Parathyroid adenoma (tissue), 2 donors: Measurements from ENCODE around the gene CEP83.

ENCODE experiments used
- H2AFZ ChIP-seq: fragments of 300-600 bp; sonication (generic); one replicate; pipeline ENCODE4 v1.7.0; 2017; ENCODE audit warnings: antibody characterized with exemption, mild to moderate bottlenecking
- H3K27ac ChIP-seq: fragments of 300-600 bp; sonication (generic); one replicate; pipeline ENCODE4 v1.7.0; 2017
- H3K27me3 ChIP-seq: fragments of 300-600 bp; sonication (generic); one replicate; pipeline ENCODE4 v1.7.0; 2017; ENCODE audit warnings: low read length; ENCODE audit not compliant: control insufficient read depth, insufficient read depth
- H3K36me3 ChIP-seq: fragments of 300-600 bp; sonication (generic); one replicate; pipeline ENCODE4 v1.7.0; 2017; ENCODE audit warnings: low read length; ENCODE audit not compliant: control insufficient read depth, insufficient read depth
- H3K4me1 ChIP-seq: fragments of 300-600 bp; sonication (generic); one replicate; pipeline ENCODE4 v1.7.0; 2017; ENCODE audit warnings: control low read depth
- H3K4me2 ChIP-seq: fragments of 300-600 bp; sonication (generic); one replicate; pipeline ENCODE4 v1.7.0; 2017; ENCODE audit warnings: low read length
- H3K4me3 ChIP-seq: fragments of 300-600 bp; sonication (generic); one replicate; pipeline ENCODE4 v1.7.0; 2017; ENCODE audit warnings: low read depth, low read length
- H3K79me2 ChIP-seq: fragments of 300-600 bp; sonication (generic); one replicate; pipeline ENCODE4 v1.7.0; 2017; ENCODE audit warnings: control low read depth
- H3K9ac ChIP-seq: fragments of 300-600 bp; sonication (generic); one replicate; pipeline ENCODE4 v1.7.0; 2017; ENCODE audit warnings: mild to moderate bottlenecking
- H3K9me3 ChIP-seq: fragments of 300-600 bp; sonication (generic); one replicate; pipeline ENCODE4 v1.7.0; 2017; ENCODE audit warnings: low read length; ENCODE audit not compliant: control insufficient read depth
- CTCF ChIP-seq: fragments of 300-600 bp; sonication (generic); IDR thresholded peaks from one replicate; pipeline ENCODE4 v1.7.0; 2017; ENCODE audit warnings: antibody characterized with exemption, mild to moderate bottlenecking
- donor health status: primary hyperparathyroidism.

CEP83 gene

GRCh38 chr12:94503619-94504018 lies 44.0 kb upstream of the CEP83 start:
- H3K79me2 ChIP-seq = no peaks in the 10 kb centered on the region
- no peak overlapping the region for H3K4me3 ChIP-seq
- TF ChIP-seq CTCF = no peak
- H3K27ac ChIP-seq = no peak overlapping the region
- H3K9me3 ChIP-seq = no peaks in the 10 kb centered on the region
- no peak overlapping the region for H3K4me2 ChIP-seq
- no peak overlapping the region for H3K9ac ChIP-seq
- no peak overlapping the region for H2AFZ ChIP-seq
- no peaks in the 10 kb centered on the region for H3K36me3 ChIP-seq
- no peaks in the 10 kb centered on the region for H3K27me3 ChIP-seq
- no peaks in the 10 kb centered on the region for H3K4me1 ChIP-seq

DNA sequence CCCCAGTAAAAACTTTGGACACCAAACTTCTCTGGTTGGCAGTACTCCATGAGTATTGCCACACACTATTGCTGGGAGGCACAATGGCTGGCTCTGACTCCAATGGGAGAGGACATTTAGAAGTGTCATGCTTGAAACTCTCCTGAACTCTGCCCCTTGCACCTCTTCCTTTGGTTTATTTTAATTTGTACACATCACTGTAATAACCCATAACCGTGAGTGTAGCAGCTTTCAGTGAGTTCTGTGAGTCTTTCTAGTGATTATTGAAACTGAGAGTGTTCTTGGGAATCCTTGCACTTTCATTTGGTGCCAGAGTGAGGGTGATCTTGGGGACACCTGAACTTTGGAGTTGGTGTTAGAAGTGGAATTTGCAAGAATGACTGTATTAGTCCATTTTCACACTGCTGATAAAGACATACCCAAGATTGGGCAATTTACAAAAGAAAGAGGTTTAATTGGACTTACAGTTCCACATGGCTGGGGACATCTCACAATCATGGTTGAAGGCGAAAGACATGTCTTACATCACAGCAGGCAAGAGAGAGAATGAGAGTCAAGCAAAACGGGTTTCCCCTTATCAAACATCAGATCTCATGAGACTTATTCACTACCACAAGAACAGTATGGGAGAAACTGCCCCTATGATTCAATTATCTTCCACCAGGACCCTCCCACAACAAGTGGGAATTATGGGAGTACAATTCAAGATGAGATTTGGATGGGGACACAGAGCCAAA lies 41.3 kb upstream of the CEP83 start:
- TF ChIP-seq CTCF = no peak
- Histone ChIP-seq H3K4me3 (no peak overlapping the region), H2AFZ (no peak overlapping the region)

DNA sequence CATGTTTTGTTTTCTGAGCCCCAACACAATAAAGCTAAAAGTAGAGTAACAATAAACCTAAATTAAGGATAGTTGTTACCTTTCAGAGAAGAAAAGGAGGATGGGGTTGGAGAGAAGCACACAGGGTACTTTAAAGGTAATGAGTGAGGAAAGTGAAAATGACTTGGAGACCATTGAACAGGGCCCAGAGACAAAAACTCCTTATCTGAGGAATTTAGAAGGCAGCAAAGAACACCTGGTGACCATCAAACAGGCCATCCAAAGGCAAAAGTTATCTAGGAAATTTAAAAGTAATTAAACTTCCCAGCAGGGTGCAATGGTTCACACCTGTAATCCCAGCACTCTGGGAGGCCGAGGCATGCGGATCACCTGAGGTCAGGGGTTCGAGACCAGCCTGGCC lies 39.0 kb upstream of the CEP83 start:
- Histone ChIP-seq H3K27ac (no peak overlapping the region), H3K4me2 (no peak overlapping the region), H2AFZ (no peak overlapping the region), H3K27me3 (no peaks in the 10 kb centered on the region), H3K79me2 (no peaks in the 10 kb centered on the region), H3K36me3 (no peaks in the 10 kb centered on the region), H3K9me3 (no peaks in the 10 kb centered on the region), H3K4me1 (no peaks in the 10 kb centered on the region), H3K4me3 (no peak overlapping the region), H3K9ac (no peak overlapping the region)
- TF ChIP-seq CTCF = no peak

More for the DNA sequence above, 41.3 kb upstream of the CEP83 start:
- H3K4me1 ChIP-seq = no peaks in the 10 kb centered on the region
- no peaks in the 10 kb centered on the region for H3K9me3 ChIP-seq
- no peaks in the 10 kb centered on the region for H3K36me3 ChIP-seq
- H3K79me2 ChIP-seq = no peaks in the 10 kb centered on the region
- H3K4me2 ChIP-seq = no peak overlapping the region
- H3K9ac ChIP-seq = no peak overlapping the region
- H3K27me3 ChIP-seq = no peaks in the 10 kb centered on the region
- no peak overlapping the region for H3K27ac ChIP-seq

DNA sequence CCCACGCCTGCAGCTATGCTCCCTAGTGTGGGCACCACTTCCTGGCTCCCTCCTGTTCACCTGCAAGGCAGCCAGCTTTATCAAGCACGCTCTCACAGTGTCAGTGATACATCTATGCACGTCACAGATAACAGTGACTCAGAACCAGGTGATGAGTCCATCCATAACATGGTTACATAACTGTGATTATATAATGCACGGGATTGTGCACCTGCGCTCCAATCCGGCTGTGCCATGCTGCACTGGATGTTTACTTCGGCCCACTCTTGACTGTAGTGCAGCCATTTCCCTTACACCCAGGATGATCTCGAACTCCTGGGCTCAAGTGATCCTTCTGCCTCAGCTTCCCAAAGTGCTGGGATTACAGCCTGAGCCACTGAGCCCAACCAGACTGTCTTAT lies 38.4 kb upstream of the CEP83 start:
- no peak overlapping the region for H3K27ac ChIP-seq
- TF ChIP-seq CTCF = no peak
- H3K27me3 ChIP-seq = no peaks in the 10 kb centered on the region

More for the DNA sequence above, 38.4 kb upstream of the CEP83 start:
- Histone ChIP-seq H2AFZ (no peak overlapping the region), H3K9me3 (no peaks in the 10 kb centered on the region), H3K4me3 (no peak overlapping the region), H3K36me3 (no peaks in the 10 kb centered on the region), H3K4me1 (no peaks in the 10 kb centered on the region), H3K79me2 (no peaks in the 10 kb centered on the region), H3K9ac (no peak overlapping the region), H3K4me2 (no peak overlapping the region)
